DND-41 (cell line): ENCODE results near the gene ANKFN1.

Source experiments
- ATAC-seq: fragments of 200-7000 bp; cut with Tn5 transposase; 3 replicates; pipeline ENCODE4 v1.9.1; 2021; ENCODE audit warnings: low read depth; ENCODE audit not compliant: insufficient read depth
- DNase-seq: peaks from one replicate; pipeline ENCODE4 v3.0.0-alpha.2; 2020
- H2AFZ ChIP-seq: 2 replicates; pipeline ENCODE4 v1.6.0; 2012; ENCODE audit warnings: low read depth, low read length
- H3K27ac ChIP-seq: 2 replicates; pipeline ENCODE4 v1.5.1; 2012; ENCODE audit warnings: low read length, inconsistent platforms
- H3K27me3 ChIP-seq: fragments of 200-600 bp; sonication (generic); 2 replicates; pipeline ENCODE4 v1.6.0; 2012; ENCODE audit warnings: low read length, mild to moderate bottlenecking, inconsistent platforms; ENCODE audit not compliant: insufficient read depth, poor library complexity
- H3K36me3 ChIP-seq: 2 replicates; pipeline ENCODE4 v1.5.1; 2012; ENCODE audit warnings: low read length, inconsistent platforms; ENCODE audit not compliant: insufficient read depth
- H3K4me1 ChIP-seq: 2 replicates; pipeline ENCODE4 v1.5.1; 2012; ENCODE audit warnings: mild to moderate bottlenecking, low read length; ENCODE audit not compliant: insufficient read depth
- H3K4me2 ChIP-seq: 2 replicates; pipeline ENCODE4 v1.6.0; 2012; ENCODE audit warnings: mild to moderate bottlenecking, moderate library complexity, low read length, inconsistent platforms; ENCODE audit not compliant: insufficient read depth
- H3K4me3 ChIP-seq, 2 experiments: fragments of 200-600 bp in 1 of 2; shearing (Covaris generic) in 1 of 2; 2 replicates each; pipeline ENCODE4 v1.5.1; 2012 to 2016; ENCODE audit warnings: inconsistent platforms in 2 of 2, low read length in 2 of 2, mild to moderate bottlenecking in 2 of 2, low read depth in 1 of 2, moderate library complexity in 1 of 2
- H3K79me2 ChIP-seq: 2 replicates; pipeline ENCODE4 v1.6.0; 2012; ENCODE audit warnings: low read length, inconsistent platforms; ENCODE audit not compliant: insufficient read depth
- H3K9ac ChIP-seq: 2 replicates; pipeline ENCODE4 v1.6.0; 2012; ENCODE audit warnings: low read depth, mild to moderate bottlenecking, inconsistent platforms, low read length, moderate library complexity
- H3K9me3 ChIP-seq: 2 replicates; pipeline ENCODE4 v1.5.1; 2012; ENCODE audit warnings: low read length, moderate library complexity, mild to moderate bottlenecking, inconsistent platforms; ENCODE audit not compliant: insufficient read depth, severe bottlenecking
- H4K20me1 ChIP-seq: 2 replicates; pipeline ENCODE4 v1.6.0; 2012; ENCODE audit warnings: low read length; ENCODE audit not compliant: insufficient read depth
- CTCF ChIP-seq: IDR thresholded peaks from 2 replicates; pipeline ENCODE4 v1.5.1; 2012; ENCODE audit warnings: borderline replicate concordance, low read length, moderate library complexity, mild to moderate bottlenecking; ENCODE audit not compliant: poor library complexity, severe bottlenecking; ENCODE audit errors: extremely low read depth
- EZH2 ChIP-seq: IDR thresholded peaks from 3 replicates; pipeline ENCODE4 v1.6.1; 2012; ENCODE audit warnings: borderline replicate concordance, low read depth, mild to moderate bottlenecking, moderate library complexity, low read length, inconsistent platforms; ENCODE audit not compliant: severe bottlenecking

Gene ANKFN1

GRCh38 chr17:56325313-56326000 lies 172.2 kb downstream of the ANKFN1 start:
- no peak overlapping the region for H3K27ac ChIP-seq
- no peak overlapping the region for H3K4me3 ChIP-seq
- TF ChIP-seq EZH2 (no peak), CTCF (no peak)
- H3K36me3 ChIP-seq: no peaks in the 10 kb centered on the region
- no peak for ATAC-seq
- no peaks in the 10 kb centered on the region for H3K27me3 ChIP-seq
- H3K9ac ChIP-seq: no peak overlapping the region
- H3K4me2 ChIP-seq: no peak overlapping the region
- peaks cover 10% of the 10 kb centered on the region for H3K4me1 ChIP-seq
- no peaks in the 10 kb centered on the region for H4K20me1 ChIP-seq
- H3K79me2 ChIP-seq: no peaks in the 10 kb centered on the region
- H2AFZ ChIP-seq: no peak overlapping the region
- H3K9me3 ChIP-seq: no peaks in the 10 kb centered on the region
- no peak for DNase-seq

GRCh38 chr17:56326001-56326359 lies 172.7 kb downstream of the ANKFN1 start:
- no peaks in the 10 kb centered on the region for H3K36me3 ChIP-seq
- H3K79me2 ChIP-seq: no peaks in the 10 kb centered on the region
- H3K9ac ChIP-seq: no peak overlapping the region
- H2AFZ ChIP-seq: no peak overlapping the region
- H3K27ac ChIP-seq: no peak overlapping the region
- ATAC-seq: no peak
- H3K4me2 ChIP-seq: no peak overlapping the region
- DNase-seq: no peak
- H3K4me1 ChIP-seq: peaks cover 10% of the 10 kb centered on the region
- no peaks in the 10 kb centered on the region for H3K27me3 ChIP-seq
- TF ChIP-seq EZH2 (no peak), CTCF (no peak)
- H4K20me1 ChIP-seq: no peaks in the 10 kb centered on the region
- H3K9me3 ChIP-seq: no peaks in the 10 kb centered on the region
- no peak overlapping the region for H3K4me3 ChIP-seq

- ATAC-seq: no peak
- Histone ChIP-seq H2AFZ (no peak overlapping the region), H3K27me3 (no peaks in the 10 kb centered on the region), H3K4me3 (no peak overlapping the region), H3K27ac (no peak overlapping the region), H3K36me3 (no peaks in the 10 kb centered on the region), H3K9ac (no peak overlapping the region), H3K4me2 (no peak overlapping the region), H3K79me2 (no peaks in the 10 kb centered on the region), H4K20me1 (no peaks in the 10 kb centered on the region), H3K9me3 (no peaks in the 10 kb centered on the region), H3K4me1 (no peaks in the 10 kb centered on the region)
- TF ChIP-seq CTCF (no peak), EZH2 (no peak)
- DNase-seq: no peak
Measured at GRCh38 chr17:56347639-56348038, 194.4 kb downstream of the ANKFN1 start.
